Measurements from ENCODE around the gene NEDD8. TPM values are rescaled to one million over a fixed set of nuclear protein-coding genes. Genes with fewer than 3 reads are reported as not detected.

Gene NEDD8
- total RNA-seq, 1 donor: 136 TPM

- no peak overlapping the region for H3K4me3 ChIP-seq (ENCODE audit: low read depth, low read length)
- DNase-seq (ENCODE audit: low read depth): no peak
- TF ChIP-seq CTCF (IDR thresholded peaks at IDR 0.05; ENCODE audit: insufficient read depth, low read length): no peak
Measured at GRCh38 chr14:24260026-24260779, 28.0 kb upstream of the NEDD8 start.

GRCh38 chr14:24259282-24260025 lies 27.3 kb upstream of the NEDD8 start:
- H3K4me3 ChIP-seq (ENCODE audit: low read depth, low read length): no peak overlapping the region
- peak; percentile 75 for DNase-seq (ENCODE audit: low read depth)
- no peak for TF ChIP-seq CTCF (IDR thresholded peaks at IDR 0.05; ENCODE audit: insufficient read depth, low read length)

- no peak for DNase-seq (ENCODE audit: low read depth)
- H3K4me3 ChIP-seq (ENCODE audit: low read depth, low read length): no peak overlapping the region
- TF ChIP-seq CTCF (IDR thresholded peaks at IDR 0.05; ENCODE audit: insufficient read depth, low read length): no peak
Measured at GRCh38 chr14:24258548-24259265, 26.5 kb upstream of the NEDD8 start.

GRCh38 chr14:24258119-24258518 lies 26.0 kb upstream of the NEDD8 start:
- H3K4me3 ChIP-seq (ENCODE audit: low read depth, low read length): no peak overlapping the region
- DNase-seq (ENCODE audit: low read depth): no peak
- TF ChIP-seq CTCF (IDR thresholded peaks at IDR 0.05; ENCODE audit: insufficient read depth, low read length): no peak

- no peak for DNase-seq (ENCODE audit: low read depth)
- H3K4me3 ChIP-seq (ENCODE audit: low read depth, low read length): no peak overlapping the region
- no peak for TF ChIP-seq CTCF (IDR thresholded peaks at IDR 0.05; ENCODE audit: insufficient read depth, low read length)
Measured at GRCh38 chr14:24256960-24257359, 24.8 kb upstream of the NEDD8 start.

- no peak for TF ChIP-seq CTCF (IDR thresholded peaks at IDR 0.05; ENCODE audit: insufficient read depth, low read length)
- DNase-seq (ENCODE audit: low read depth): no peak
- no peak overlapping the region for H3K4me3 ChIP-seq (ENCODE audit: low read depth, low read length)
Measured at GRCh38 chr14:24255931-24256711, 24.0 kb upstream of the NEDD8 start.
